Right lung (tissue), 5 donors: ENCODE data around the gene TRPC5OS. TPM values are rescaled to one million over a fixed set of nuclear protein-coding genes. Genes with fewer than 3 reads are reported as not detected.

Experiments
- DNase-seq, 2 donors: peaks; one replicate each; pipeline ENCODE4 v3.0.0-alpha.2; 2013
- polyA plus RNA-seq, 5 donors: library from polyadenylated mRNA; unstranded; fragments of 120-200 nt; gene quantifications; one replicate each; pipeline versions ENCODE4 v1.2.1 to v1.2.3, GENCODE V29; 2013; ENCODE audit warnings: inconsistent platforms in 1 of 5, low replicate concordance in 1 of 5; ENCODE audit not compliant: insufficient read length in 5 of 5, insufficient read depth in 1 of 5

The TRPC5OS gene
- polyA plus RNA-seq, 5 donors: not detected

DNA sequence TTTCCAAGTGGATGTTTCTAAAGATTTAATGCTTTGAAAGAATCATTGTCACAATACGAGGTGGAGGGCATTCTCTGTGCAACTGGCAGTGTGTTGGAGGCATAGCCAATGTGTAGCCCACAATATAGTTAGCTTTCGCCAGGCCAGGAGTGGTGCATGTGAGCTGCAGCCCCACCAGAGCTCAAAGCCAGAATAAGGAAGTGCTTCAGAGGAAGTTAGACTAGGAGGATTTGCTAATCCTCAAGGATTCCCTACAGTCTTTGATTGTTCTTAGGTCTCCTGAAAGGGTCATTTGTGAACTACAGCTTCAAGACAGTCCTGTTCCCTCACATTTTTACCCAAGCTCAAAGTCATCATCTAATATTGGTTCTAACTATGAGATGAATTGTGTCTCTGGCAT, 16.4 kb downstream of the TRPC5OS start:
- no peak for DNase-seq

- no peak for DNase-seq
Measured at GRCh38 chrX:111896148-111896547, 20.2 kb downstream of the TRPC5OS start.

DNA sequence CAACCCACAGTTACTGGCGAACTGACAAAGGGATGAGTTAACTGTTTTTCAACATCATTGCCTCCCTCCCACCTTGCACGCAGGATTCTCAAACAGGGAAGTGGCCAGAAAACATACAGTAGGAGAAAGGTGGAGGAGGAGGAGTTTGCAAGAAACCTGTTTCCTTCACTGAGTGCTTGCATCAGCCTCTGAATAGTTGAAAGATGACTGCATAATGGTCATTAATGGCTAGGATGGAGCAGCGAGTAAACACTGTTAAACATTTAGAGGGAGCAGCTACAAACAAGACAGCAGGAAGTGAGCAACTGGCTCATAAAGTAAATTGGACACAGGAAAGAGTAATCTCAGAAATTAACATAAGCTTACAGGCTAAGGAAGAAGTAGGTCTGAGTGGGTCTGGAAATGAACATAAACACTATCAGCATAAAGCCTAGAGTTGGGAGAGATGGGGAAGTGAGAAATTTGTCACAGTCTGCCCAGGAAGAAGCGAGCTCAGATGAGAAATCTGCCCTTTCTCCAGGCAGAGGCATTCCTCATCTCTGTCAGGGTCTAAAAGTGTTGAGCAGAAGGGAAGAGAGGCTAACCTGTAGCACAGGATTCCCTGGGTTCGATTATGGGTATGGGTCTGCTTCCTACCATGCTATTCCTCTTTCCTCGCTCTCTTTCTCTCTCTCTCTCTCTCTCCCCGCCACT, 38.6 kb downstream of the TRPC5OS start:
- DNase-seq: no peak

GRCh38 chrX:111917591-111917990, 41.6 kb downstream of the TRPC5OS start:
- DNase-seq: no peak

DNA sequence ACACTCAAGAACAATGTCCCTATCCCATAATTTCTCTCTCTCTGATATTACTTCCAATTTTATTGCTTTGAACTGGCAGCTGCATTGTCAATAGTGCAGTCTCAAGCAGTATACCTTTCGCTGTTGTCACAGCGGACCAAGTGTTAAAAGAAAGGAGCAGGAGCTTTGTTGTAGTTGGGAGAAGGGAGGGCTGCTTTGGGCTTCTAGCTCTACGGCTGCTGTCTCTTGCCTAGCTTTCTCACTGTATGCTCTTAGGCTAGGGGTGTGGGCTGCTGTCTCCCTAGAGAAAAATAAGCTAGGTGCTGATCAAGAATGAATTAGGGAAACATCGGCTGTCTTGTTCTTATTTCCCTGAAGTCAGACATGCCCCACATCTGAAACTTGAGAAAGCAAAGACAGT, 52.5 kb downstream of the TRPC5OS start:
- no peak for DNase-seq

Other genes starting within 250 kb of the TRPC5OS start
- 10 to 100 TPM; 47.0 to 66.9 (median 58.5) TPM for gene ALG13, start 195.0 kb upstream of the TRPC5OS start, polyA plus RNA-seq
- gene TRPC5, start 206.6 kb downstream of the TRPC5OS start, polyA plus RNA-seq: under 1 TPM in 3 of 5 donors, not detected in 2; 0.01 to 0.03 (median 0.01) TPM
- gene RTL4, start 206.8 kb downstream of the TRPC5OS start, polyA plus RNA-seq: under 1 TPM in 3 of 5 donors, not detected in 2; 0.07 to 0.16 (median 0.13) TPM